GM21619 (cell line): ENCODE results near the gene GOLGA1.
"Not testable (repeated sequence)": the region's sequence is repeated elsewhere in the genome, so short reads cannot be mapped to it uniquely, and the experiment has no call there.

Experiments
- ATAC-seq: cut with Tn5 transposase; IDR thresholded peaks from one replicate; pipeline ENCODE4 v1.9.1; 2021; ENCODE audit not compliant: unreplicated experiment

GOLGA1 gene

GRCh38 chr9:124839612-124840299, 101.1 kb downstream of the GOLGA1 start:
- ATAC-seq: no peak

DNA sequence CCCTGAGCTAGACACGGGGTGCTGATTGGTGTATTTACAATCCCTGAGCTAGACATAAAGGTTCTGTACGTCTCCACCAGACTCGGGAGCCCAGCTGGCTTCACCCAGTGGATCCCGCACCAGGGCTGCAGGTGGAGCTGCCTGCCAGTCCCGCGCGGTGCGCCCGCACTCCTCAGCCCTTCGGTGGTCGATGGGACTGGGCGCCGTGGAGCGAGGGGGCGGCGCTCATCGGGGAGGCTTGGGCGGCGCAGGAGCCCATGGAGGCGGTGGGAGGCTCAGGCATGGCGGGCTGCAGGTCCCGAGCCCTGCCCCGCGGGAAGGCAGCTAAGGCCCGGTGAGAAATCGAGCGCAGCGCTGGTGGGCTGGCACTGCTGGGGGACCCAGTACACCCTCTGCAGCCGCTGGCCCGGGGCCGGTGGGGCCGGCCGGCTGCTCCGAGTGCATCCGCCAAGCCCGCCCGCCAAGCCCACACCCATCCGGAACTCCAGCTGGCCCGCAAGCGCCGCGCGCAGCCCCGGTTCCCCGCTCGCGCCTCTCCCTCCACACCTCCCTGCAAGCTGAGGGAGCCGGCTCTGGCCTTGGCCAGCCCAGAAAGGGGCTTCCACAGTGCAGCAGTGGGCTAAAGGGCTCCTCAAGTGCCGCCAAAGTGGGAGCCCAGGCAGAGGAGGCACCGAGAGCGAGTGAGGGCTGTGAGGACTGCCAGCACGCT, 102.2 kb downstream of the GOLGA1 start:
- ATAC-seq: not testable (repeated sequence)

- not testable (repeated sequence) for ATAC-seq
These were observed 102.8 kb downstream of the GOLGA1 start for GRCh38 chr9:124838132-124838531.

GRCh38 chr9:124835026-124835557, 105.8 kb downstream of the GOLGA1 start:
- no peak for ATAC-seq

GRCh38 chr9:124834591-124834990, 106.3 kb downstream of the GOLGA1 start:
- ATAC-seq: no peak

DNA sequence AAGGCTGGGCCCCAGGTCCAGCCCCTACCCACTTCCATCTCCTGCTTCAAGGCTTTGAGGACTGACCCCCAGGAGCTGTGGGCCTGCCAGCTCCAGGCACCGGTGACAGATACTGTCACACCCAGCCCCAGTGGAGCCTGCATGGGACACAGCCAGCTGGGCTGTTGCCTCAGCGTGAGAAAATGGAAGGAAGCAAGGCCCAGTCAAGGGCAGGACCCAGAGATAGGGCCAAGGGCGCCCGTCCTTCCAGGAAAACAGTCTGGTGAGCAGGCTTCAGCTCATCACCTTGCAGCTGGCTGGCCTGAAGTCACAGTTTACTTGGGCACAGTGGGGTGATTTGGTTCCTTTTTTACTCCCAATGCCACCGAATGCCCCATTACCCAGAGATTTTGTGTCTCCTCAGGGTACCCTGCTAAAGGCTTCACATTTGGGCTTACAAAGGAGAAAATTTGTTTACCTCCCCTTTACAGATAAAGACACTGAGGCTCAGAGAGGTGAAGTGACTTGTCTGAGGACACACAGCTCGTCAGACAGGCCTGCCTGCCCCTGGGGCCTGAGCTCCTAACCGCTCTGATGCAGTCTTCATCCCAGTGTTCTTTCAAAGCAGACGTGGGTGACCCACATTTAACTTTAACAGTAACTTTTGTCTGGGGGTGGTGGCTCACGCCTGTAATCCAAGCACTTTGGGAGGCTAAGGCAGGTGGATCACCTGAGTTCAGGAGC, 109.1 kb downstream of the GOLGA1 start:
- no peak for ATAC-seq

DNA sequence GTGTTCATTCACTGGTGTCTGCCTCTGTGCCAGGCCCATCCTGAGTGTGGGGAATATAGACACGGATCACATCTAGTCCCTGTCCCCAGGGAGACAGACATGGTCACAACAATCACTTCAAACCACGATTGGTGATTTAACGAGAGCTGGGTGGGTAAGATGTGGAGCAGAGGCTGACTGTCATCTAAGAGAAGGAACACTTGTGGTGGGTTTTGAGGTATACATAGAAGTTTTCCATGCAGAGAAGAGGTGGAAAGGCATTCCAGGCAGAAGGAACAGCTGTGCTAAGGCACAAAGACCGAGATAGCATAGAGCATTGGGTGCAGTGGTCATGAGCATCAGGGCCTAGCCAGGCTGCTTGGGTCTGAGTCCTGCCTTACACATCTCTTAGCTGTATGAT, 110.3 kb downstream of the GOLGA1 start:
- ATAC-seq: no peak

DNA sequence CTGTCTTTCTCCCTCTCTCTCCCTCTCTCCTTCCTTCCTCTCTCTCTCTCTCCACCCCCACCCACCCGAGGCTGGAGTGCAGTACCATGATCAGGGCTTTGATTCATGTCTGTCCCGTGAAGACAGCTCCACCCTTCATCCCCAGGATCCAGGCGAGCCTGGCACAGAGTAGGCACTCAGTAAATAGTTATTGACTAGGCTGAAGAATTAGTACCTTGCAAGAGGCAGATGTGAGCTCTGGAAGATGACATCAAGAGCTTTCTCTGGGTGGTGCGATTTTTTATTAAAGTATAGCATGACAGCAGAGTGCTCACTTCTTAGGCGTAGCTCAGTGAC, 111.6 kb downstream of the GOLGA1 start:
- ATAC-seq: no peak

DNA sequence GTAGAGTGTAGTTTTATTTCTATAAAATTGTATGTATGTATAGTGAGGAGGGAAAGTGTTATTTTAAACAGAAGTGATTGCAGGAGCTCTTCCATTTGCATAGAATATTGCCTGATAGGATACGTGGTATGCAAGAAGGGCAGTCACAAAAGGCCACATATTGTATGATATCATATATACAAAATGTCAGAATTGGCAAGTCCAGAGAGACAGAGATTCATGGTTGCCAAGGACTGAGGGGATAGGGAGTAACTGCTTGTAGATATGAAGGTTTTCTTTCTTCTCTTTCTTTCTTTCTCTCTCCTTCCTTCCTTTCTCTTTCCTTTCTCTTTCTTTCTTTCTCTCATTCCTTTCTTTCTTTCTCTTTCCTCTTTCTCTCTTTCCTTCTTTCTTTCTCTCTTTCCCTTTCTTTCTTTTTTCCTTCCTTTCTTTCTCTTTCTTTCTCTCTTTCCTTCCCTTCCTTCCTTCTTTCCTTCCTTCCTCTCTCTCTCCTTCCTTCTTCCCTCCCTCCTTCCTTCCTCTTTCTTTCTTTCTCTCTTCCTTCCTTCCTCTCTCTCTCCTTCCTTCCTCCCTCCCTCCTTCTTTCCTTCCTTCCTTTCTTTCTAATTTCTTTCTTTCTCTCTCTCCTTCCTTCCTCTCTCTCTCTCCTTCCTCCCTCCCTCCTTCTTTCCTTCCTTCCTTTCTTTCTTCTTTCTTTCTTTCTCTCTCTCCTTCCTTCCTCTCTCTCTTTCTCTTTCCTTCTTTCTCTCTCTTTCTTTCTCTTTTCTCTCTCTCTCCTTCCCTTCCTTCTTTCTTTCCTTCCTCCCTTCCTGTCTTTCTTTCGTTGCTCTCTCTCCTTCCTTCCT, 112.2 kb downstream of the GOLGA1 start:
- ATAC-seq: no peak
